ENCODE results near the gene FSD1L.

GRCh38 chr9:105539452-105539851 is 91.6 kb downstream of the FSD1L start:
- peak; percentile 26 for TF ChIP-seq CTCF (IDR thresholded peaks at IDR 0.05; ENCODE audit: insufficient read depth, low read length, poor library complexity, severe bottlenecking)
- no peak for TF ChIP-seq EZH2phosphoT487 (conservative IDR thresholded peaks at IDR 0.05; ENCODE audit: low read length)
